ENCODE results near the gene YES1. TPM values are rescaled to one million over a fixed set of nuclear protein-coding genes. Genes with fewer than 3 reads are reported as not detected.

Gene YES1
- total RNA-seq, 2 donors from 2014 or later, result 41.2 to 50.4 TPM

DNA sequence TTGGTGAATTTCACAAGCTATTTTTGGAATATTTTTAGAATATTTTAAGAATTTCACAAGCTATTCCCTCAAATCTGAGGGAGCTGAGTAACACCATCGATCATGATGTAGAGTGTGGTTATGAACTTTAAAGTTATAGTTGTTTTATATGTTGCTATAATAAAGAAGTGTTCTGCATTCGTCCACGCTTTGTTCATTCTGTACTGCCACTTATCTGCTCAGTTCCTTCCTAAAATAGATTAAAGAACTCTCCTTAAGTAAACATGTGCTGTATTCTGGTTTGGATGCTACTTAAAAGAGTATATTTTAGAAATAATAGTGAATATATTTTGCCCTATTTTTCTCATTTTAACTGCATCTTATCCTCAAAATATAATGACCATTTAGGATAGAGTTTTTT, 138.7 kb downstream of the YES1 start:
- DNase-seq (ENCODE audit: low spot score) (no peak), ATAC-seq (ENCODE audit: insufficient number of reproducible peaks, low FRiP score, low read depth) (no peak)
- Histone ChIP-seq H3K36me3 (peaks cover 23% of the 10 kb centered on the region), H3K4me1 (ENCODE audit: control insufficient read depth in 1 of 2, low read depth in 2 of 2) (peaks cover 3 to 4% of the 10 kb centered on the region in 2 donors), H3K9me3 (no peaks in the 10 kb centered on the region), H3K27me3 (replicated peaks; ENCODE audit: insufficient read depth) (no peaks in the 10 kb centered on the region), H3K4me3 (no peak overlapping the region), H3K27ac (no peak overlapping the region)
- TF ChIP-seq, protein P1, sequence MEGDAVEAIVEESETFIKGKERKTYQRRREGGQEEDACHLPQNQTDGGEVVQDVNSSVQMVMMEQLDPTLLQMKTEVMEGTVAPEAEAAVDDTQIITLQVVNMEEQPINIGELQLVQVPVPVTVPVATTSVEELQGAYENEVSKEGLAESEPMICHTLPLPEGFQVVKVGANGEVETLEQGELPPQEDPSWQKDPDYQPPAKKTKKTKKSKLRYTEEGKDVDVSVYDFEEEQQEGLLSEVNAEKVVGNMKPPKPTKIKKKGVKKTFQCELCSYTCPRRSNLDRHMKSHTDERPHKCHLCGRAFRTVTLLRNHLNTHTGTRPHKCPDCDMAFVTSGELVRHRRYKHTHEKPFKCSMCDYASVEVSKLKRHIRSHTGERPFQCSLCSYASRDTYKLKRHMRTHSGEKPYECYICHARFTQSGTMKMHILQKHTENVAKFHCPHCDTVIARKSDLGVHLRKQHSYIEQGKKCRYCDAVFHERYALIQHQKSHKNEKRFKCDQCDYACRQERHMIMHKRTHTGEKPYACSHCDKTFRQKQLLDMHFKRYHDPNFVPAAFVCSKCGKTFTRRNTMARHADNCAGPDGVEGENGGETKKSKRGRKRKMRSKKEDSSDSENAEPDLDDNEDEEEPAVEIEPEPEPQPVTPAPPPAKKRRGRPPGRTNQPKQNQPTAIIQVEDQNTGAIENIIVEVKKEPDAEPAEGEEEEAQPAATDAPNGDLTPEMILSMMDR (IDR thresholded peaks at IDR 0.05), result no peak

Other genes starting within 250 kb of the YES1 start
- gene CETN1, start 231.9 kb downstream of the YES1 start, total RNA-seq, result not detected
- under 1 TPM in 1 of 2 donors, not detected in 1; 0.99 TPM for gene CLUL1, start 215.3 kb downstream of the YES1 start, total RNA-seq
- gene TYMS, start 154.6 kb downstream of the YES1 start, total RNA-seq, result 1 to 10 TPM; 1.2 to 8.2 TPM
- 10 to 100 TPM; 77.8 to 85.9 TPM for gene ENOSF1, start 99.6 kb downstream of the YES1 start, total RNA-seq
- gene ADCYAP1, start 92.6 kb upstream of the YES1 start, total RNA-seq, result 10 to 100 TPM in 1 of 2 donors, 1 to 10 TPM in 1; 1.3 to 15.3 TPM

Data from thoracic aorta (tissue), 2 donors.